Gastroesophageal sphincter (tissue), 4 donors: ENCODE measurements around the gene NXPH1. TPM values are rescaled to one million over a fixed set of nuclear protein-coding genes. Genes with fewer than 3 reads are reported as not detected.

ENCODE experiments used
- ATAC-seq: fragments of 150-250 bp; one replicate; pipeline ENCODE4 v1.9.1; 2016; ENCODE audit warnings: mild to moderate bottlenecking, moderate library complexity
- H3K27ac ChIP-seq, 4 donors: fragments of 200-600 bp; sonication (generic) in 3 of 4; 1 replicate in 3 of 4; 2 replicates in 1 of 4; pipeline ENCODE4 v1.5.1; 2016 to 2019
- H3K27me3 ChIP-seq: fragments of 200-600 bp; sonication (generic); one replicate; pipeline ENCODE4 v1.5.1; 2019
- H3K36me3 ChIP-seq, 2 donors: fragments of 200-600 bp; sonication (generic); one replicate each; pipeline ENCODE4 v1.5.1; 2019; ENCODE audit warnings: control low read depth in 1 of 2
- H3K4me1 ChIP-seq, 3 donors: fragments of 200-600 bp; sonication (generic); 1 replicate in 2 of 3; 2 replicates in 1 of 3; pipeline ENCODE4 v1.5.1; 2016 to 2019; ENCODE audit warnings: control low read depth in 2 of 3
- H3K4me3 ChIP-seq, 2 donors: fragments of 200-600 bp; sonication (generic); one replicate each; pipeline ENCODE4 v1.5.1; 2019; ENCODE audit warnings: mild to moderate bottlenecking in 1 of 2, moderate library complexity in 1 of 2
- H3K9me3 ChIP-seq, 3 donors: fragments of 200-600 bp; sonication (generic); one replicate each; pipeline ENCODE4 v1.5.1; 2017 to 2019; ENCODE audit warnings: control low read depth in 2 of 3
- POLR2A ChIP-seq, 2 donors: fragments of 450-650 bp; IDR thresholded peaks; one replicate each; pipeline ENCODE4 v1.6.1; 2017; ENCODE audit warnings: antibody characterized with exemption in 2 of 2, mild to moderate bottlenecking in 2 of 2, moderate library complexity in 1 of 2
- POLR2AphosphoS5 ChIP-seq: sonication (generic); formaldehyde crosslinking; IDR thresholded peaks from one replicate; pipeline ENCODE4 v1.6.1; 2017; ENCODE audit warnings: antibody characterized with exemption
- WGBS, 2 donors: methylation state at CpG; one replicate each; pipeline ENCODE4 v1.1.5; 2018; ENCODE audit warnings: low coverage in 1 of 2; 5-methylcytosine and 5-hydroxymethylcytosine counted together
- total RNA-seq, 4 donors: library from RNA; depleted of rRNA; stranded (reverse); fragments of >200 nt; gene quantifications; one replicate each; pipeline ENCODE4 v1.1.0, GENCODE V29; 2016

Gene NXPH1
- total RNA-seq, 4 donors from 2014 or later: not detected

GRCh38 chr7:8800986-8801385 is 367.6 kb downstream of the NXPH1 start:
- H3K9me3 ChIP-seq: no peaks in the 10 kb centered on the region
- no peaks in the 10 kb centered on the region for H3K36me3 ChIP-seq
- no peaks in the 10 kb centered on the region for H3K27me3 ChIP-seq
- no peak for ATAC-seq
- no peaks in the 10 kb centered on the region for H3K4me1 ChIP-seq
- no peak overlapping the region for H3K4me3 ChIP-seq
- TF ChIP-seq POLR2AphosphoS5: no peak
- no peak for TF ChIP-seq POLR2A (IDR thresholded peaks at IDR 0.05)
- WGBS, 2 donors: 95 to 100% methylated on average over 4 of the region's 4 CpGs
- no peak overlapping the region for H3K27ac ChIP-seq

Other genes with a start within 250 kb of the NXPH1 start
- gene ICA1, start 171.4 kb upstream of the NXPH1 start, total RNA-seq: 10 to 100 TPM in 1 of 4 donors, 1 to 10 TPM in 3; 6.6 to 11.7 (median 8.2) TPM